ENCODE data around the gene TSPAN18. TPM values are rescaled to one million over a fixed set of nuclear protein-coding genes. Genes with fewer than 3 reads are reported as not detected.

Gene TSPAN18
- total RNA-seq, 1 experiment from 2014 or later: 18.3 TPM

DNA sequence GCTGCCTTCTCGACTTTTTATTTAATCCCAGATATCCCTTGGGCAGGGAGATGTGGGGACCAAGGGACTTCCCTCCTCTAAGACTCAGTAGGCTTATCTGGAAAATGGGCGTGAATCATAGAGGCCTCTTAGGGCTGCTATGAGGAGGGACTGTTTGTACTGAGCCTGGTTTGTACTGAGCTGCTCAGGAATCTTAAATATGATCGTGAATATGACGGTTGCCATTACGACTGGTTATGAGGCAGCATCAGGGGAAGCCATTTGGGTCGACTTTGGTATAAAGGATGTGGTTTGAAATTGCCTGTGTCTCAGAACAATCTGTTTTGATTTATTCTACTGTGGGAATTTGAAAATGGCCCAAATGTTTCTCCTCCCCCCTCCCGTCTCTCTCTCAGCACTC lies 20.6 kb downstream of the TSPAN18 start (continued):
- TF ChIP-seq POLR2AphosphoS5 (IDR thresholded peaks at IDR 0.05; ENCODE audit: low read depth, low read length): no peak

DNA sequence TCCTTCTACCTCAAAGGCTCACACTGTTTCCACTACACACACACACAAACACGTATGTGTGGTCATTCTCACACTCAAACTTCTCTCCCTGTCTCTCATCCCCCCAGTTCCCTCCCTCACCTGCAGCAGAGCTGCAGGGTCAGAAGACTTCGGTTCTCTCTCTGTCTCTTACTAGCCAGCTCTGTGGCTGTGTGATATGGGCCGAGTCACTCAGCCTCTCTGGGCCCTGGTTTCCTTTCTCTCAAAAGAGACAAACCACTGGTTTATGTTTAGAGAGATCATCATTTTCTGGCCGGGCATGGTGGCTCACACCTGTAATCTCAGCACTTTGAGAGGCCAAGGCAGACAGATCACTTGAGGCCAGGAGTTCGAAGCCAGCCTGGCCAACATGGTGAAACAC lies 21.1 kb downstream of the TSPAN18 start:
- Histone ChIP-seq H3K9me3 (ENCODE audit: control insufficient read depth in 1 of 2, insufficient read depth in 1 of 2, low read depth in 1 of 2, low read length in 2 of 2) (no peaks in the 10 kb centered on the region), H3K36me3 (ENCODE audit: control insufficient read depth in 1 of 2, insufficient read depth in 2 of 2, low read length in 2 of 2) (no peaks in the 10 kb centered on the region), H3K27me3 (ENCODE audit: insufficient read depth, low read length) (no peaks in the 10 kb centered on the region), H4K20me1 (ENCODE audit: insufficient read depth) (no peaks in the 10 kb centered on the region), H3K27ac (ENCODE audit: low read depth, low read length) (no peak overlapping the region), H3K4me1 (ENCODE audit: control insufficient read depth in 1 of 2, insufficient read depth in 2 of 2, low read length in 2 of 2) (no peaks in the 10 kb centered on the region), H3K79me2 (ENCODE audit: insufficient read depth, low read length) (no peaks in the 10 kb centered on the region), H3K9ac (ENCODE audit: low read length) (no peak overlapping the region), H2AFZ (ENCODE audit: low read depth, low read length, poor library complexity, severe bottlenecking) (no peak overlapping the region), H3K9me2 (ENCODE audit: insufficient read depth) (no peaks in the 10 kb centered on the region), H3K4me3 (replicated peaks in 1 of 2; ENCODE audit: low read depth in 1 of 2, low read length in 2 of 2) (no peak overlapping the region), H3K4me2 (ENCODE audit: low read length) (no peak overlapping the region)
- no TSS peak for BruUV-seq (replicated peaks)
- DNase-seq (ENCODE audit: low read depth, low spot score) (no peak), ATAC-seq (no peak)
- RAD21 ChIA-PET (ENCODE audit: low non-redundant PET in 1 of 2, low total read pairs in 2 of 2, uncharacterized antibody in 2 of 2, unreplicated experiment in 2 of 2): no interaction called here
- POLR2A ChIA-PET: no interaction called here
- CTCF ChIA-PET: no interaction called here
- intact Hi-C loops (cut with micrococcal nuclease): no loop called here
- TF ChIP-seq POLR2A (IDR thresholded peaks at IDR 0.05; ENCODE audit: borderline replicate concordance, extremely low read depth, insufficient read depth, insufficient read length) (no peak), SIN3A (IDR thresholded peaks at IDR 0.05; ENCODE audit: low read depth) (no peak), POLR2AphosphoS5 (IDR thresholded peaks at IDR 0.05; ENCODE audit: low read depth, low read length) (no peak), EZH2 (IDR thresholded peaks at IDR 0.05) (no peak), JUND (IDR thresholded peaks at IDR 0.05) (no peak), CBX3 (IDR thresholded peaks at IDR 0.05; ENCODE audit: low read depth) (no peak), ELF1 (IDR thresholded peaks at IDR 0.05; ENCODE audit: borderline replicate concordance, low read depth) (no peak), RAD21 (IDR thresholded peaks at IDR 0.05; ENCODE audit: low read depth) (no peak), EZH2phosphoT487 (IDR thresholded peaks at IDR 0.05; ENCODE audit: borderline replicate concordance) (no peak), EGR1 (IDR thresholded peaks at IDR 0.05; ENCODE audit: low read depth) (no peak)
- TF ChIP-seq, protein P1, sequence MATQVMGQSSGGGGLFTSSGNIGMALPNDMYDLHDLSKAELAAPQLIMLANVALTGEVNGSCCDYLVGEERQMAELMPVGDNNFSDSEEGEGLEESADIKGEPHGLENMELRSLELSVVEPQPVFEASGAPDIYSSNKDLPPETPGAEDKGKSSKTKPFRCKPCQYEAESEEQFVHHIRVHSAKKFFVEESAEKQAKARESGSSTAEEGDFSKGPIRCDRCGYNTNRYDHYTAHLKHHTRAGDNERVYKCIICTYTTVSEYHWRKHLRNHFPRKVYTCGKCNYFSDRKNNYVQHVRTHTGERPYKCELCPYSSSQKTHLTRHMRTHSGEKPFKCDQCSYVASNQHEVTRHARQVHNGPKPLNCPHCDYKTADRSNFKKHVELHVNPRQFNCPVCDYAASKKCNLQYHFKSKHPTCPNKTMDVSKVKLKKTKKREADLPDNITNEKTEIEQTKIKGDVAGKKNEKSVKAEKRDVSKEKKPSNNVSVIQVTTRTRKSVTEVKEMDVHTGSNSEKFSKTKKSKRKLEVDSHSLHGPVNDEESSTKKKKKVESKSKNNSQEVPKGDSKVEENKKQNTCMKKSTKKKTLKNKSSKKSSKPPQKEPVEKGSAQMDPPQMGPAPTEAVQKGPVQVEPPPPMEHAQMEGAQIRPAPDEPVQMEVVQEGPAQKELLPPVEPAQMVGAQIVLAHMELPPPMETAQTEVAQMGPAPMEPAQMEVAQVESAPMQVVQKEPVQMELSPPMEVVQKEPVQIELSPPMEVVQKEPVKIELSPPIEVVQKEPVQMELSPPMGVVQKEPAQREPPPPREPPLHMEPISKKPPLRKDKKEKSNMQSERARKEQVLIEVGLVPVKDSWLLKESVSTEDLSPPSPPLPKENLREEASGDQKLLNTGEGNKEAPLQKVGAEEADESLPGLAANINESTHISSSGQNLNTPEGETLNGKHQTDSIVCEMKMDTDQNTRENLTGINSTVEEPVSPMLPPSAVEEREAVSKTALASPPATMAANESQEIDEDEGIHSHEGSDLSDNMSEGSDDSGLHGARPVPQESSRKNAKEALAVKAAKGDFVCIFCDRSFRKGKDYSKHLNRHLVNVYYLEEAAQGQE (IDR thresholded peaks at IDR 0.05; ENCODE audit: low read depth): no peak
- TF ChIP-seq, protein P2, sequence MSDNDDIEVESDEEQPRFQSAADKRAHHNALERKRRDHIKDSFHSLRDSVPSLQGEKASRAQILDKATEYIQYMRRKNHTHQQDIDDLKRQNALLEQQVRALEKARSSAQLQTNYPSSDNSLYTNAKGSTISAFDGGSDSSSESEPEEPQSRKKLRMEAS (IDR thresholded peaks at IDR 0.05): no peak
- TF ChIP-seq, protein P3, sequence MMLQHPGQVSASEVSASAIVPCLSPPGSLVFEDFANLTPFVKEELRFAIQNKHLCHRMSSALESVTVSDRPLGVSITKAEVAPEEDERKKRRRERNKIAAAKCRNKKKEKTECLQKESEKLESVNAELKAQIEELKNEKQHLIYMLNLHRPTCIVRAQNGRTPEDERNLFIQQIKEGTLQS (IDR thresholded peaks at IDR 0.05): no peak

All from HCT116 (cell line).